Measurements from ENCODE around the gene UBE2C. TPM values are rescaled to one million over a fixed set of nuclear protein-coding genes. Genes with fewer than 3 reads are reported as not detected.

The UBE2C gene
- total RNA-seq, 1 experiment from 2014 or later = 423 TPM

DNA sequence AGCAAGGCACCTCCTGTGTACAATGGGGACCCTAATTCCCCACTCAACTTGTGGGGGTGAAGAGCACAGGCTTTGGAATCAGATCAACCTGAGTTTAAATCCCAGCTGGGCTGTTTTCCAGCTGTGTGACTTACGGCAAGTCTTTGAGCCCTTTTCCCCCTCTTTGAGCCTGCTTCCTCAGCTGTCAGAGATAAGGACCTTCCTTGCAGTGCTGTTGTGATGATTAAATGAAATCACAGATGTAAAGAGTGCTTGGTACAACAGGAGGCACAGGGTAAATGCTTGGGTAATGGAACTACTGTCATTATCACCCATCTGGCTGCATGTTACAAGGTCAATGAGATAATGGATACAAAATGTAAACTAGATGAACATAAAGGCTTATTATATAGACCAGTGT, 24.4 kb downstream of the UBE2C start:
- BruUV-seq (replicated peaks) = no TSS peak
- no peak for TF ChIP-seq CTCF (IDR thresholded peaks at IDR 0.05; ENCODE audit: insufficient read depth in 1 of 2, low read depth in 1 of 2, low read length in 1 of 2, severe bottlenecking in 1 of 2, unreplicated experiment in 1 of 2)
- ChIA-PET CTCF (interaction anchor here (0.5 to 0.6 kb wide), 2 partner anchors 91 to 494 kb away, joined by 3 to 4 read pairs; no protein-coding TSS in a partner anchor), POLR2A (no interaction called here)
- no peak for DNase-seq
- no peak overlapping the region for H3K4me3 Mint-ChIP-seq (ENCODE audit: unreplicated experiment)
- no peaks in the 10 kb centered on the region for H3K9me3 ChIP-seq
- H3K4me1 Mint-ChIP-seq (ENCODE audit: low read depth, unreplicated experiment) = peaks cover 9% of the 10 kb centered on the region
- H3K4me3 ChIP-seq (ENCODE audit: low read depth, low read length) = no peak overlapping the region
- H3K36me3 ChIP-seq (ENCODE audit: control insufficient read depth, insufficient read depth, low read length) = peaks cover 3% of the 10 kb centered on the region; the same call in 1 of the 2 replicates
- intact Hi-C loops (cut with micrococcal nuclease; ENCODE audit: unreplicated experiment) = no loop called here
- H3K27ac Mint-ChIP-seq (ENCODE audit: unreplicated experiment) = no peak overlapping the region
- H3K36me3 Mint-ChIP-seq (ENCODE audit: insufficient read depth, unreplicated experiment) = peaks cover 13% of the 10 kb centered on the region
- H3K4me1 ChIP-seq = peaks cover 13% of the 10 kb centered on the region
- no peaks in the 10 kb centered on the region for H3K27me3 ChIP-seq (replicated peaks; ENCODE audit: control insufficient read depth, insufficient read depth, low read length)
- H3K9me3 Mint-ChIP-seq (ENCODE audit: unreplicated experiment) = no peaks in the 10 kb centered on the region
- no peaks in the 10 kb centered on the region for H3K27me3 Mint-ChIP-seq (ENCODE audit: insufficient read depth, unreplicated experiment)

DNA sequence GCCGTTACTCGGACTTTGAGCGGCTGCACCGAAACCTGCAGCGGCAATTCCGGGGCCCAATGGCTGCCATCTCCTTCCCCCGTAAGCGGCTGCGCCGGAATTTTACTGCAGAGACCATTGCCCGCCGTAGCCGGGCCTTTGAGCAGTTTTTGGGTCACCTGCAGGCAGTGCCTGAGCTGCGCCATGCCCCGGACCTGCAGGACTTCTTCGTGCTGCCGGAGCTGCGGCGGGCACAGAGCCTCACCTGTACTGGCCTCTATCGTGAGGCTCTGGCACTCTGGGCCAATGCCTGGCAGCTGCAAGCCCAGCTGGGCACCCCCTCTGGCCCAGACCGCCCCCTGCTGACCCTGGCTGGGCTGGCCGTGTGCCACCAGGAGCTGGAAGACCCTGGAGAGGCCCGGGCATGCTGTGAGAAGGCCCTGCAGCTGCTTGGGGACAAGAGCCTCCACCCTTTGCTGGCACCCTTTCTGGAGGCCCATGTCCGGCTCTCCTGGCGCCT, 28.3 kb downstream of the UBE2C start:
- no TSS peak for BruUV-seq (replicated peaks)
- H3K4me3 Mint-ChIP-seq (ENCODE audit: unreplicated experiment) = no peak overlapping the region
- intact Hi-C loops (cut with micrococcal nuclease; ENCODE audit: unreplicated experiment) = no loop called here
- H3K4me1 ChIP-seq = no peaks in the 10 kb centered on the region
- POLR2A ChIA-PET = interaction anchor here (0.6 kb wide), 1 partner anchor 16 kb away, joined by 3 read pairs; no protein-coding TSS in a partner anchor
- H3K9me3 ChIP-seq = no peaks in the 10 kb centered on the region
- H3K36me3 ChIP-seq (ENCODE audit: control insufficient read depth, insufficient read depth, low read length) = peaks cover 7% of the 10 kb centered on the region; the same call in 1 of the 2 replicates
- no peaks in the 10 kb centered on the region for H3K9me3 Mint-ChIP-seq (ENCODE audit: unreplicated experiment)
- H3K4me1 Mint-ChIP-seq (ENCODE audit: low read depth, unreplicated experiment) = no peaks in the 10 kb centered on the region
- no peaks in the 10 kb centered on the region for H3K27me3 Mint-ChIP-seq (ENCODE audit: insufficient read depth, unreplicated experiment)
- peaks cover 42% of the 10 kb centered on the region for H3K36me3 Mint-ChIP-seq (ENCODE audit: insufficient read depth, unreplicated experiment)
- CTCF ChIA-PET = no interaction called here
- TF ChIP-seq CTCF (IDR thresholded peaks at IDR 0.05; ENCODE audit: insufficient read depth in 1 of 2, low read depth in 1 of 2, low read length in 1 of 2, severe bottlenecking in 1 of 2, unreplicated experiment in 1 of 2) = no peak
- no peak for DNase-seq
- H3K27me3 ChIP-seq (replicated peaks; ENCODE audit: control insufficient read depth, insufficient read depth, low read length) = no peaks in the 10 kb centered on the region
- no peak overlapping the region for H3K4me3 ChIP-seq (ENCODE audit: low read depth, low read length)
- H3K27ac Mint-ChIP-seq (ENCODE audit: unreplicated experiment) = no peak overlapping the region

- BruUV-seq (replicated peaks) = no TSS peak
- Mint-ChIP-seq H3K4me1 (ENCODE audit: low read depth, unreplicated experiment) (no peaks in the 10 kb centered on the region), H3K36me3 (ENCODE audit: insufficient read depth, unreplicated experiment) (peaks cover 44% of the 10 kb centered on the region), H3K9me3 (ENCODE audit: unreplicated experiment) (no peaks in the 10 kb centered on the region), H3K27ac (ENCODE audit: unreplicated experiment) (no peak overlapping the region), H3K4me3 (ENCODE audit: unreplicated experiment) (no peak overlapping the region), H3K27me3 (ENCODE audit: insufficient read depth, unreplicated experiment) (no peaks in the 10 kb centered on the region)
- ChIA-PET CTCF (interaction anchor here (0.9 kb wide), 1 partner anchor 128 kb away, joined by 5 read pairs; no protein-coding TSS in a partner anchor), POLR2A (interaction anchor here (0.6 kb wide), 2 partner anchors 15 to 77 kb away, joined by 3 to 4 read pairs; no protein-coding TSS in a partner anchor)
- TF ChIP-seq CTCF (IDR thresholded peaks at IDR 0.05; ENCODE audit: insufficient read depth in 1 of 2, low read depth in 1 of 2, low read length in 1 of 2, severe bottlenecking in 1 of 2, unreplicated experiment in 1 of 2) = no peak
- Histone ChIP-seq H3K9me3 (no peaks in the 10 kb centered on the region), H3K4me1 (no peaks in the 10 kb centered on the region), H3K27me3 (replicated peaks; ENCODE audit: control insufficient read depth, insufficient read depth, low read length) (no peaks in the 10 kb centered on the region), H3K4me3 (ENCODE audit: low read depth, low read length) (no peak overlapping the region), H3K36me3 (ENCODE audit: control insufficient read depth, insufficient read depth, low read length) (peaks cover 7% of the 10 kb centered on the region; the same call in 1 of the 2 replicates)
- DNase-seq = no peak
- intact Hi-C loops (cut with micrococcal nuclease; ENCODE audit: unreplicated experiment) = no loop called here
These were observed 29.1 kb downstream of the UBE2C start for GRCh38 chr20:45841407-45842129.

Measured in Caco-2 (cell line).